HCEC 1CT (cell line): ENCODE measurements around the gene SFTA2.

Experiments used
- DNase-seq: peaks from one replicate; pipeline ENCODE4 v3.0.0-alpha.2; 2017

The SFTA2 gene

DNA sequence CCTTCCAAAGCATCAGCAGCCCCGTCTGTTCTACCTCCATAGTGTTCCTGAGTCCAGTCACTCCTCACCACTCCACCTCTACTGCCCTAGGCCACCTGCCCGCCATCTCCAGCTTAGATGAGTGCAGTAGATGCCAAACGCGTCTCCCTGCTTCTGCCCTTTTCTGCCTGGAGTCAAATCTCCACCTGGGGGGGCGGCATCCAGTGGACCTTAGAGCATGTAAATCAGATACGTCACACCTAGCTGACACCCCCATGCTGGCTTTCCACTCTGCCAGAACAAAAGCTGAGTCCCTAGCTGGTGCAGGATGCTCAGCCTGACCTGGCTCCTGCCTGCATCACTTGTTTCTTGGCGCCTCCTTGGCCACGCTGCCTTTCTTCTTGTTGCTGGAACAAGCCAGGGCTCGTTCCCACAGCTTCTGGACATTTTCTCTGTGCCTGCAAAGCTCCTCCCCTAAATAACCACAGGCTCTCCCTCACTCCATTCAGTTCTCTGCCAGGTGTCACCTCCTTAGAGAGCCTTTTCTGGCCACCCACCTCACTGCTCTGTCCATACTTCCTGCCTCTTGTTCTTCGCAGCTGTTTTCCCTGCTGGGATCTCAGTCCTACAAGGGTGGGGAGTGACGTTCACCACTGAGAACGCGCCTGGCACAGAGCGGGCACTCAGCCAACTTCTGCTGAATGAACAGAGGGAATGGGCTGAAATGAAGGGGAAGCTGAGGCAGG is 41.9 kb downstream of the SFTA2 start:
- DNase-seq = no peak

DNA sequence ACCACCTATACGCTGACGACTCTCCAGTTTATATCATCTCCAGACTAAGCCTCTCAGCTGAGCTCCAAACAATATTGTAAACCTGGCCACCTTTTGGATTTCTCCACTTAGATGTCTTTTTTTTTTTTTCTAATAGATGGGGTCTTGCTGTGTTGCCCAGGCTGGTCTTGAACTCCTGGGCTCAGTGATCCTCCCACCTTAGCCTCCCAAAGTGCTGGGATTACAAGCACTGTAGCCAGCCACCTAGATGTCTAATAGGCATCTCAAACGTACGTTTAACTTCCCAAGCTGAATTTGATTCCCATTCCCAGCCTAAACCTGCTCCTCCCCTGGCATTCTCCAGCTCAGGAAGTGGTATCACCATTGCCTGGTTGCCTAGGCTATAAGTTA is 42.5 kb downstream of the SFTA2 start:
- DNase-seq = no peak

DNA sequence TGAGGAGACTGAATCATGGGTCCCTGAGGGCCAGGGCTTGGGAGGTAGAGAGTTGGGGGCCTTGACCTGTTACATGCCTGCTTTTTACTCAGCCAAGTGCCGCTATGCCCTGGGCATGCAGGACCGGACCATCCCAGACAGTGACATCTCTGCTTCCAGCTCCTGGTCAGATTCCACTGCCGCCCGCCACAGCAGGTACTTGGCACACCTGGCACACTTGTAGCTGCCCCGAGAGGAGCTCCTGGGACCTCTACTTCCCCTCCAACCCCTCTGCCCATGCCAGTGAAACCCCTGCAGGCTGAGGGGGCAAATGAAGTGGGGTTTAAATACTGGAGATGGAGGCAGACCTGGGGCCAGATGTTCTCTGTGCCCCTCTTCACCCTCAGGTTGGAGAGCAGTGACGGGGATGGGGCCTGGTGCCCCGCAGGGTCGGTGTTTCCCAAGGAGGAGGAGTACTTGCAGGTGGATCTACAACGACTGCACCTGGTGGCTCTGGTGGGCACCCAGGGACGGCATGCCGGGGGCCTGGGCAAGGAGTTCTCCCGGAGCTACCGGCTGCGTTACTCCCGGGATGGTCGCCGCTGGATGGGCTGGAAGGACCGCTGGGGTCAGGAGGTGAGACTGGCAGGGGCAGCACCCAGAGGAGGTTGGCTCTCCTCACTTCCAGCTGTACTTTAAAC is 43.0 kb downstream of the SFTA2 start:
- no peak for DNase-seq

DNA sequence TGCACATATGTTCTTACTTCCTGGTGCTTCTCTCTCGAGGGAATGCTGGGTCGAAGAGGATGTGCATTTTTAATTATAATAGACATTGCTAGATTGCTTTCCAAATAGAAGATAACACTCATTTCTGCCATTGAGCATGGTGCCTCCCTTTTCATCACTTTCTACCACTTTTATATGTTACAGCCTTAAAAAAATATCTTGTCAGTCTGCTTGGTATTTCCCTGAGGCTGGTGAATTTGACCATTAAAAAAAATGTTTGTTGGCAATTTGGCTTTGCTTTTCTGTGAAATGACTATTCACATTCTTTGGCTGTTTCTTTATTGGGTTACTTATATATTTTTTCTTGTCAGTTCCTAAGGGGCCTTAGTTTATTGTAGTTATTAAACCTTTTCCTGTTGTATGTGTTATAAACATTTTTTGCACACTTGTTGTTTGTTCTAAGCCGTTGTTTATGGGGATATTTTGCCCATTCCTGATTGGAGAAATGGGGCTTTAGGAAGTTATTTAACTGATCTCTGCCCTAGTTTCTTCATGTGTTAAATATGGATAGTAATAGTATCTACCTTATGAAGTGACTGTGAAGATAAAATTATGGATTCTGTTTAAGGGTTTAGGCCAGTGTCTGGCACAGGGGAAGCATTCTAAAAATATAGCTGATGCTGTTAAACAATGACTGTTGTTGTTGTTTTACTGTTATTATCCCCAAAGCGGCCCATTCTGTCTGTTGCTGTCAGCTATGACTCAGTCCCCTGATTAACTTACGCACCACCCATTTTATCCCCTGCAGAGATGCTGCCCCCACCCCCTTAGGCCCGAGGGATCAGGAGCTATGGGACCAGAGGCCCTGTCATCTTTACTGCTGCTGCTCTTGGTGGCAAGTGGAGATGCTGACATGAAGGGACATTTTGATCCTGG is 43.8 kb downstream of the SFTA2 start:
- DNase-seq = peak; percentile 23

DNA sequence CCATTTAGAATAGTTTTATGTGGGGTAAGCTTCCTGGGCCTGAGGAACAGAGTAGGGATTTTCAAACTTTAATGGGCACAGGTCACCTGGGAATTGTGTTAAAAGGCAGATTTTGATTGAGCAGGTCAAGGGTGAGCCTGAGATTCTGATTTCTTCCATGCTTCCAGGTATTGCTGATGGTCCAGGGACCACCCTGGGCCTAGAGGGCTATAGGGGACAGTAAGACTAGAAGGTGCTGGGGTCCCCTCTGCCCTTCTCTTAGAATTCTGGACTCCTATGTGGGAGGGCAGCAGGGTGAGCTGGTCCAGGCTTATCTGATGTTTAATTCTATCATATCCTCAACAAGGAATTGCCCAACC is 45.1 kb downstream of the SFTA2 start:
- DNase-seq = no peak

DNA sequence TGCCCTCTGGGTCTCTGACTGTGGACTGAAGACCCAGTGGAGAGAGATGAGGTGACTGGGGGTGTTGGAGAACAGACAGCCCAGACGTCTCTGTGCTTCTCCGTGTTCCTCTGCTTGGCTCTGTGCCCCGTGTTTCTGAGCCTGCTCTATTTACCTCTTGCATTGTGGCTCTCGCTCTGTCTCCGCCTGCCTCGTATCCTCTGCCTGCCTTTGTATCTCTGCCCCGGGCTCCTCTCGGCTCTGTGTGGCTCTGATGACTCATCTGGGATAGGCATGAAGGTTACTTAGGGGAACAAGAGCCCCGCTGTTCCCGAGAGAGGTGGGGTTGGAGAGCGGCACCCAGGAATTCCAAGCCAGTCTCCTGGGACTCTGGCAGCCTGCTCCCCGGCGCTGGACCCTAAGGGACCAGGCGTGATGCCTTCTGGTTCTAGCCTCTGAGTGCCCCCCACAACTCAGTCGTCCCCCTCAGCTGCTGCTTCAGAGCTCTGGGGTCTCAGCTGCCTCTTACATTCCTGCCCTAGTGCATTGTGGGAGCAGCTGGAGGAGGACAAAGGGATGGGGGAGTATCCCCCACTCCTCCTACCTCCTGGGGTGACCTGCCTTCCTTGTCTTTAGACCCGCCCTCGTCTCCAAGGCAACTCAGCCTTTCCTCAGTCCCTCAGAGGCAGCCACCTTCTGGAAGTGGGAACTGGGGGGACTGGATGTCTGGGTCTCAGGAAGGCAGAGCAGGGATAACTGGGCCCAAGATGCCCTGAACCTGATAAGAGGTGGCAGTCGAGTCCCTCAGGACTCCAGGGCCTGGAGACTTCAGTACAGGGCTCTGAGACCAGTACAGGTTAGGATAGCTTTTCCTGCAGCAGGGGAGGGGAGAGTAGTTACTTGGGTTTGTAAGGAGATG is 45.7 kb downstream of the SFTA2 start:
- DNase-seq = peak; percentile 70

DNA sequence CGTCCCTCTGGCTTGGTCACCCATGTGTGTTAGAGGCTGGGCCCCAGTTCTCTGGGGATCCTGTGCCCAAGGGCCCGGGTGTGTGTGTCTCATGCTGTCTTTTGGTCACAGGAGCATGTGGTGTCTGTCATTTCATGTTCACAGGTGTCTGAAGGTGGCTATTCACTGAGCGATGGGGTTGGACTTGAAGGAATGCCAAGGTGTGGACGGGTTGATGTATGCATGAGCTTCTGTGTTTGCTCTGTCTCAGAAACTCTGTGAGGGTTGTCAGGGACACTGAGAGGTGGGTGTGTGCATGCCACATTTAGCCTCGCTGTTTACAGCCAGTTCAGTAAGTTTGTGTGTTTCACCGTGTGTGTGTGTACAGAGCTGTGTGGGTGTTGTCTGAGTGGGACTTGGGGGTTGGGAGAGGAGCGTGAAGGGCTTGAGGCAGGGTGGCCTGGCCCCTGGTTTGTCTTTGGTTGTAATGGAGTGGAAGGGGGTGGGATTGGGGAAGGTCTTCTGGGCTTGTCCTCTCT is 46.4 kb downstream of the SFTA2 start:
- DNase-seq = no peak

DNA sequence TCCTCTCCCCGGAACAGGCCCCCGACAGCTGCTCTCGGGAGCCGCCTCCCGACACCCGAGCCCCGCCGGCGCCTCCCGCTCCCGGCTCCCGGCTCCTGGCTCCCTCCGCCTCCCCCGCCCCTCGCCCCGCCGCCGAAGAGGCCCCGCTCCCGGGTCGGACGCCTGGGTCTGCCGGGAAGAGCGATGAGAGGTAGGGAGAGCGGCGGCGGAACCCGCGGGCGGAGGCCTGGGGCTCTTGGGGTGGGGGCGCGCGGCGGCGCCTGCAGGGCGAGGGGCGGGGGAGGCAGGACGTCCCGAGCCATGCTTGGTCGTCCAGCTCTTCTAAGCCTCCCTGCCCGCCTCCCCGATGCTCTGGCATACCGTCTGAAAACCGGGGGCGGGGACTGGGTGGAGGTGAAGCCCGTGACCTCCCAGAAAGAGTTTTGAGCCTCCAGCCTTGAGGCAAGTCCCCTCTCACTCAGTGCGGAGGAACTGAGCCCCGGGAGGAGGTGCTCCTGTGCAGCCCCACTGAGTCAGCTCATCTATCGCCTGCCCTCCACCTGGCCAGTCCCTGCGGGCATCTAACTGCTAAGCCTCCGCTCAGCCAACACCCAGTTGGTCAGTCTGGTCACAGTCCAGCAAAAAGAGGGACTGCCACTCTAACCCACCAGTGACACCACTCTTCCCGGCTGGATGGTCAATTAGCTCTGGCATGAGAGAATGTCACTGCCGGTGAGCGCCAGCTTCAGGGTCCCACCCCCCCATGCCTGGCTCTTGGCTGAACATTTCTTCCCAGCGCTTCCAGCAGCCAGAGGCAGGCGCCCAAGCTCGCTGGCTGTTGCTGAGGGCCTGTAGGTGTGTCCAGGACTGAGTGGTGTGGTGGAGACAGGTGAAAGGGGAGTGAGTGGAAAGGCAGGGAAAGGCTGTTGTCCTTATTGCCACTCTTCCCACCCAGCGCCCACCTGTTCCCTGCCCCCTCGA is 47.2 kb downstream of the SFTA2 start:
- DNase-seq = no peak

DNA sequence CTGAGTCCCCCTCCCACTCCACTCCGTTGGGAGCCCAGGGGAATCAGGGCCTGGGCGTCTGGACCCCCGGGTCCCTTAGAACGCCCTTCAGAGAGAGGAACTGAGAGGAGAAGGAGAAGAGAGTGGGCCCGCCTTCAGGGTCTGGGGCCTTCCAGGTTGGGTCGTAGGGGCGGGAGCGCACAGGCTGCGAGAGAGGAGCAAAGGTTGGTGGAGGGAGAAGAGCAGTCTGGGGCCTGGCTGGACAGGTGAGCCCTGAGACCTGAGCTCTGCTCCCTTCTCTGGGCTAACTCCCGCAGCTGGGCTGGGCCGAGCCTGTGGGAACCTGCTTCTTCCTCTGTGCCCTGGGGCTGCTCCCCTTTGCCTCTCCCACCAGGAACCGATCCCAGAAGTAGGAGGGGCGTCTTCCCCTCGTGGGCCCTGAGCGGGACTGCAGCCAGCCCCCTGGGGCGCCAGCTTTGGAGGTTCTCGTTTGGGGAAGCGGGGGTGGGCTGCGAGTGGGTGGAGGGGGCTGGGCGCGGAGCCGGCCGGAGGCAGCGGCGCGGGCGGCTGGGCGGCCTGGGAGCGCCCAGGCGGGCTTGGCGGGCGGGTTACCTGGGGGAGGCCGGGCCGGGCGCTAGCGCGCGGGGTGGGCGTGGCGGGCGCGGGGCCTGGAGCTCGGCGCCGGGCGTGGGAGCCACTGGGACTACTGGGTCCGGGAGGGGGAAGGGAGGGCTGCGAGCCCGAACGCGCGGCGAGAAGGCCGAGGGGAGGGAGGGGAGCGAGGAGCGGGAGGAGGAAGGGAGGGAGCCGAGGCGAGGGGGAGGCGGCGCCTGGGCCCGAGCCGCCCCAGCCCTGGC is 48.1 kb downstream of the SFTA2 start, which contains the start of gene DDR1:
TSS of gene DDR1 (plus strand) at position 835 of the 836 bp plus-strand sequence. CDS start 4,211 bp downstream, outside the sequence.
- DNase-seq = peak; percentile 39

DNA sequence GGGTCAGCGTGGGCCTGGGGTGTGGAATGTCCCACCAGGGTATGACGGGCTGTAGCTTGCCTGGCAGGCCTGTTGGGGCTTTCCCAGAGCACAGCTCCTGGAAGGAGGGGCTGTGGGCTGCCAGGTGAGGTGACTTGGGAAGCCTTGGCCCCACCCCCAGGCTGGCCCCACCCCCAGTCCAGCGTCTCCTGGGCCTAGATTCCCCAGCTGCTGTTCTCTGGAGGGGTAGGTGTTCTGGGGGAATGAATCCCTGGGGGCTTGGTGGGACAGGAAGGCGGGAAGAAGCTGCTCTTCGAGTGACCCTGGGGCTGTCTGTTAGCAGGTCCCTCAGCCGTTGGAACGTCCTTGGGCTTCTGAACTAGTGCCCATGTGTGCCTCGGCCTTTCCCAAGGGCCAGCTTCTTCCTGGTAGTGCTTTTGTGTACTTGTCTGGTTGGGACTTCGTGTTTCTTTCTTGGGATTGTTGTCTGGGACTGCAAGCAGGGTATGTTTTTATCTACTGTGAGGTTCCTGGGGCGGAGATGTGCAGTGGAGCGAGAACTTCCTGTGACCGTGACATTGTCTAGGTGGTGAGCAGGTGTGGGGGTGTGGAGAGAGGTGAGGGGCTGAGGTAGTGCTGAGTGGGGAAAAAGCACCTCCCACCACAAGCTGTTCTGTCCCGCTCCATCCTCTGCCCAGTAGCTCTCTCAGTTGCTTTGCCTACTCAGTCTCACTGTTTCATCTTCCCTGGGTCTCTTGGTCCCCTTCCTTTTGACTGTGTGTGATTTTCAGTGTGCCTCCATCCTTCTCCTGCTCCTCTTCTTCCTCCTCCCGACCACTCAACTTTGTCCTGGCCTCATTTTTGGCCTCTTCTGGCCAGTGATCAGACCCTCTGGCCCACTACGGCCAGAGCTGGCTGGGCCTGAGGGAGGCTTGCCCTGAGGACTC is 48.9 kb downstream of the SFTA2 start:
- DNase-seq = no peak

DNA sequence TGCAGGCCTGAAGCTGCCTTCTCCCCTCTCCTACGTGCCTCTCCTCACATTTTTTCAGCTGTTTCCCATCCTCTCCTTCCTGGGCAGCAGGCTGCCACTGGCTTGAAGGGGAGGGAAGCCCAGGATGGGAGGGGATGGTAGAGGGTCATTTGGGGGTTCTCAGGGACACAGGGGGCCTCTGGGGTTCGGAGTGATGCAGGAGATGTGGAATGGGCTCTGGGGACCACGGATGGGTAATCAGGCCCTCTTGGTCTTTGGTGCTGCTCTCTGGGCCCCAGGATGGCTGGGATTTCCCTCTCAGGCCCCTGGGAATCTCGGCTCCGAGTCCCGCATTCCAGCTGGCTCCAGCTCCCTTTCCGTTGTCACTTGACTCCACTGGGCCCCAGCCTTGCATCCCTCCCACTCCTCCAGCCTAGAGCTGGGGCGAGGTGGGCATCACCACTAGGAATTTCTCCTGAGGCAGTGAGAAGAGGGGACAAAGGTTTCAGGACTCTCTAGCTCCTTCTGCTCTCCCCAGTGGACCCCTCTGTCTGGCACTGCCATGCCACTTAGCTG is 49.7 kb downstream of the SFTA2 start:
- no peak for DNase-seq

DNA sequence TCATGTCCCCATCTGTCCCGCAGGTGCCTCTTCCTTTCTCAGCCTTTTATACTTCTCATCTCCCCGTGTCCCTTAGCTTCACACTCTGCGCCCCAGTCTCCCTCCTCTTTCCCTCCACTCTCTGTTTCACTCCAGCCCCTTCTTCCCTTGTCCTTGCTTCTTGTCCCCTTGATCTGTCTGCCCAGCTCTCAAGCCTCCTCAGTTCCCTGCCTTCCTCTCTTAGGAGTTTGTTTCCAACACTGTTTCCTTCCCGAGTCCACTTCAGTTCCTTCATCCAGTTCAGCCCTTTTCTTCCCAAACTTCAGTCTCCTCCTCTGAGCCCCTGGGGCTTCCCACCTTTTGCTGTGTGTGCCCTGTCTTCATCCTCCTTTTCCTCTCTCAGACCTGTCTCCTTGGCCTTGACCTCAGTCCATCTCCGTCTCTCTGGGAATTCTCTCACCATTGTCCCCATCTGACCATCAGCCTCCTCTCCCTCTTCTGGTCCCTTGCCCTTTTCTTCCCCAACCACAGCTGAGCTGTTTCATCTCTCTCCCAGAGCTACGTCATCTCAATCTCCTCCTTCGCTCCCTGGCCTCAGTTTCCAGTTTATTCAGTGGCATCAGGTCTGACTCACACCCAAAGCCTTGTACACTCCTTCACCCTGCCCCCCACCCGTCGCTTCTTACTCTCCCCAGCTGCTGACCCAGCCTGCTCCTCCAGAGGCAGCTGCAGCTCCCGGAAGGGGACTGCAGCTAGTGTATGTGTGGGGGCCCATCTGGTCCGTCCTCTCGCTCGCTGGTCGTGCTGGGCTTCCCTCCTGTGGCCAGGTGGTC is 50.4 kb downstream of the SFTA2 start:
- peak; percentile 54 for DNase-seq
